T-helper 9 cell (primary cell): ENCODE data around the gene TMEM143.
"Not testable (repeated sequence)": the region's sequence is repeated elsewhere in the genome, so short reads cannot be mapped to it uniquely, and the experiment has no call there.

Experiments
- DNase-seq: peaks from one replicate; pipeline ENCODE4 v3.0.0-alpha.2; 2020
- total RNA-seq, 2 donors: gene quantifications; one replicate each; lab custom pipeline; 2026; lab: John Stamatoyannopoulos, UW

TMEM143 gene
- total RNA-seq, result 3.1 to 6.4 reads per million in 2 donors

DNA sequence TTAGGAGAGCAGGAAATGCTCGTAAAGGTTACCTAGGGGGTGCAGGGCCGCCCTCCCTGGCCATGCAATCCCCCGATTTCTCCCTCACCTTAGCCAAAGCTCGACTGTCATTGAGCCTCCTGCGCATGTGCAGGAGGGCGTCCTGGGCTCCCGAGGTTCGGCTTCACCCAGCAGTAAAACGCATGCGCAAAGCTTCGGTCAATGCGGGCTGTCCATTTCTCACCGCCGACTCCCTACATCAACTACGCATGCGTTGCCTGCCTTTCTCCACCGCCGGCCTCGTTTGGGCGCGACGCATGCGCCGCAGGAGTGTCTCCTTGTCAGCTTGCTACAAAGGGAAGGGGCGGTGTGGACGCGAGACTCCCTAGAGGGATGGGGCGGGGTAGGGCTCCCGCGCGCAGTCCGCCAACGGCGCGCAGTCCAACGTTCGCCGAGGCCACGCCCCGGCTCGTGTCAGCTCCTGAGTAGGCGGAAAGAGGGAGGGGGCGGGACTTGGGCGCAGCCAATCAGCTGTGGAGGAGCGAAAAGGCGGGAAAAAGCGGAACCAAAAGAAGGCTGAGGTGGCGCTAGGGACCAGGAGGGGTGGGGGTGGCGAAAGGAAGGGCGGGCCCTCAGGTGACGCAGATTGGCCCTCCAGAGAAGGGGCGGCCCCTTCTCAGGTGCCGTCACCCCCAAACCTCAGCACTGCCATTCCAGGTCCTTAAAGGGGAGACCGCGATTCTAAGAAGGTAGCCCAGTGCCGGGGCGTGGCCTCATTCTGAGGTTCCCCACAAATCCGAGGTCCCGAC, at the start of gene TMEM143, which contains the start of gene SYNGR4:
Gene TMEM143, minus strand, starts transcription at position 131 of the 788 bp plus-strand sequence. Its CDS starts 20 bp downstream, at position 111.
Gene SYNGR4, plus strand, starts transcription at position 558 of the 788 bp plus-strand sequence. CDS start 1,476 bp downstream, outside the sequence.
- DNase-seq, result peak; percentile 94

DNA sequence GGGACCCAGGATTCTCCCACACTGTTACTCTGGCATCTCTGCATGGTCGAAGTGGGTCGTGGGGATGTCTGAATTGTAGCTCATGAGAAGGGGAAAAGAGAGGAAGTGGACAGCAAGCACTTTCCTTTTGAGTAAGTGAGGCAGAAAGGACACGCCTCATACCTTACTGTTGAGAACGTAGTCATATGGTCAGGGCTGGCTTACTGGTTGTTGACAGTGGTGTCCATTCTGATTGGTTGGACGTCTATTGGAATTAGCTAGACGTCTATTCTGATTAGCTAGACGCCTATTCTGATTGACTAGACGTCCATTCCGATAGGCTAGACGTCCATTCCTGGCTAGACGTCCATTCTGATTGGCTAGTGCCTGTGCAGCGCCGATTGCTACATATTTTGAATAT, 42.1 kb upstream of the TMEM143 start:
- no peak for DNase-seq

DNA sequence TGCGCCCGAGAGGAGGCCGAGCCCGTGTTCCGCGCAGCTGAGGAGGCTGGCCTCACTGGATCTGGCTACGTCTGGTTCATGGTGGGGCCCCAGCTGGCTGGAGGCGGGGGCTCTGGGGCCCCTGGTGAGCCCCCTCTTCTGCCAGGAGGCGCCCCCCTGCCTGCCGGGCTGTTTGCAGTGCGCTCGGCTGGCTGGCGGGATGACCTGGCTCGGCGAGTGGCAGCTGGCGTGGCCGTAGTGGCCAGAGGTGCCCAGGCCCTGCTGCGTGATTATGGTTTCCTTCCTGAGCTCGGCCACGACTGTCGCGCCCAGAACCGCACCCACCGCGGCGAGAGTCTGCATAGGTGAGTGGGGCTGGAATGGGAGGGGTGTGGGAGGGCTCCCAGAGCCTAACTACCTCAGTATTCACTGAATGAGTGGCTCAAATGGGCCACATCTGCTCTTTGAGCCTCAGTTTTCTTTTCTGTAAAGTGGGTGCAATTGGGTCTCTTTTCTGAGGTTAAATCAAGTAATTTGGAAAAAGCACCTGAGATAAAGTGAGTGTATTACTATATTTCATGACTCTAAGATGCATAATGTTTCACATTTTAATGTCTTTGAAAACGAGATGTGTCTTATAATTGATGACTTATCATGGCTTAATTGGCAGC, 41.4 kb upstream of the TMEM143 start:
- DNase-seq, result no peak

DNA sequence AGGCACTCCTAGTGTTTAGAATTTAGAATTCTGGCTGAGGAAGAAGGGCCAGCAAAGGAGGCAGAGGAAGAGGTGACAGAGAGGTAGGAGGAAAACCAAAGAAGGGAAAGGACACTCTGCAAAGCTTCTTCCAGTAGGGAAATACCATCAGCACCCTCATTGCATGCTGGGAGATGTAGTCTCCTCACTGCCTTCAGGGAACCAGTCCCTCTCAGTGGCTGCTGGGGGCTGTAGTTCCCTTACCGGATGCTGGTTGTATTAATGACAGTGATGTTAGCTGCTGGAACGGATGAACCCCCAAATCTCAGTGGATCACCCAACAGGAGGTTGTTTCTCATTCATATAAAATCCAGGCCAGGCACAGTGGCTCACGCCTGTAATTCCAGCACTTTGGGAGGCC, 39.9 kb upstream of the TMEM143 start:
- DNase-seq, result no peak

DNA sequence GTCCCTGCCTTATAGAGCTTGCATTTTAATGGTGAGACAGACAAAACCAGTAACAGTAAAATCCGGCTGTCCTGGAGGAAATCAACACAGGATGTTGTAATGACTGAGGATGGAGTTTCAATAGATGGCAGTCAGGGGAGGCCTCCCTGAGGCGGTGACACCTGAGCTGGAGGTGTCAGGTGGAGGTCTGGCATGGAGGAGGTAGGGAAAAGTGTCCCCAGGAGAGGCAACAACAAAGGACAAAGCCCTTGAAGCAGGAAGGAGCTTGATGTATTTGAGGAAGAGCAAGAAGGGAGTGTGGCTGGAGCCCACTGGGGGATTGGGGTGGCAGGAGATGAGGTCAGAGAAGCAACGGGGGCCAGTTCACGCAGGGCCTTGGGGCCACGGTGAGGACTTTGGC, 37.5 kb upstream of the TMEM143 start:
- no peak for DNase-seq

DNA sequence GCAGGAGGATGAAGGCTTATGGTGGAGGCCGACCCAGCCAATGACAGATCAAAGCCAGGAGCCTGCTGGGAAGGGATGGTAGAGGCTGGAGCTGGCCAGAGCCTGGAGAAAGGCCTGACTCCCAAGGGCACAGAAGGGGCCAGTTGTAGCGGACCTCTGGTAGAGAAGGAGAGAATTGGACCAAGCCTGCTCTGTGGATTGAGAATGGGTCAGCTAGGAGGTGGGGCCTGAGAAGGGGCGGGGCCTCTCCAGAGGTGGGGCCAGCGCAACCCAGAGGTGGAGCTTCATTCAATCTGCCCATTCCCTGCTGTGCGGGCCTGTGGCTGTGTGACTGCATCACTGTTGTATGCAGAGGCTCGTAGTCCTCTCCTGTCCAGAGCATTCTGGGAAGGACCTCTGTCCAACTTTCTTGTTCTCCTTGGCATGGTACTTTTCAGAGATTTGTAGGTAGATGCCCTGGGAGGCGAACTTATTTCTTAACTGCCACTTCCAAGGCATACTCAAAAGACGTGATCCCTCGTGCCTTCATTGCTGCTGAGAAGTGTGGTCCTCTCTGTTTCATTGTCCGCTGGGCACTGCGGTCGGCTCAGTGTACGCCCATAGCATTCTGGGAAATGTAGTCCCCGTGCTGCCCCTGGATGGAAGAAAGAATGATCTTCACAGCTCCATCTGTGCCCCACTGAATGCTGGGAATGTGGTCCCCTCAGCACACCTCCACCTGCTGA, 36.4 kb upstream of the TMEM143 start:
- DNase-seq, result no peak

DNA sequence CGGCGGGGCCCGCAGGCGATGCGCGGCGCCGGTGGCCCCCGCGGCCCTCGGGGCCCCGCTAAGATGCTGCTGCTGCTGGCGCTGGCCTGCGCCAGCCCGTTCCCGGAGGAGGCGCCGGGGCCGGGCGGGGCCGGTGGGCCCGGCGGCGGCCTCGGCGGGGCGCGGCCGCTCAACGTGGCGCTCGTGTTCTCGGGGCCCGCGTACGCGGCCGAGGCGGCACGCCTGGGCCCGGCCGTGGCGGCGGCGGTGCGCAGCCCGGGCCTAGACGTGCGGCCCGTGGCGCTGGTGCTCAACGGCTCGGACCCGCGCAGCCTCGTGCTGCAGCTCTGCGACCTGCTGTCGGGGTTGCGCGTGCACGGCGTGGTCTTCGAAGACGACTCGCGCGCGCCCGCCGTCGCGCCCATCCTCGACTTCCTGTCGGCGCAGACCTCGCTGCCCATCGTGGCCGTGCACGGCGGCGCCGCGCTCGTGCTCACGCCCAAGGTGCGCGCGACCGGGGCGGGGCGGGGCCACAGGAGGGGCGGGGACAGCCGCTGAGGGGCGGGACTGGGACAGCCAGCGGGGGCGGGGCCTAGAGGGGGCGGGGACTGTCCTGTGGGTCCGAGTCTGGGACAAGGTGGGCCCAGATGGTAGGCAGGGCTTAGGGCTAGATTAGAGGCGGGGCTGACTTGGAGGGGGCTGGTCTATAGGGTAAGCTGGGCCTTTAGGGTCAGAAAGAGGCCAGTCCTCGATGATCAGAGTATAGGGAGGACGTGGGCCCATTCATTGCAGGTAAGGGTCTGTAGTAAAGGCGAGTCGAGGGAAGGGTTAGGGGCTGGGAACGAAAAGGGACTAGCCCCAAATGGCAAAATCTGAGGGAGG, 34.9 kb upstream of the TMEM143 start:
- DNase-seq, result peak; percentile 81

DNA sequence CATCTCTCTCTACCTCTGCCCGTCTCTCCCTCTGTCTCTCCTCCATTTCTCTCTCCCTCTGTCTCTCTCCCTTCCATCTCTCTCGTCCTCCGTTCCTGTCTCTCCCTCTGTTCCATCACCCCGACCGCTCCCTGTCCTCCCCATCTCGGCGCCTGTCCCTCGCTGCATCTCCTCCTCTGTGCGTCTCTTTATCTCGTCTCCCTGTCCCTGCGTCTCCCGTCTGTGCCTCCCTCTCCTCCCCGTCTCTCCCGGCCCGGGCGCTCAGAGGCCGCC, 34.3 kb upstream of the TMEM143 start:
- DNase-seq, result no peak

DNA sequence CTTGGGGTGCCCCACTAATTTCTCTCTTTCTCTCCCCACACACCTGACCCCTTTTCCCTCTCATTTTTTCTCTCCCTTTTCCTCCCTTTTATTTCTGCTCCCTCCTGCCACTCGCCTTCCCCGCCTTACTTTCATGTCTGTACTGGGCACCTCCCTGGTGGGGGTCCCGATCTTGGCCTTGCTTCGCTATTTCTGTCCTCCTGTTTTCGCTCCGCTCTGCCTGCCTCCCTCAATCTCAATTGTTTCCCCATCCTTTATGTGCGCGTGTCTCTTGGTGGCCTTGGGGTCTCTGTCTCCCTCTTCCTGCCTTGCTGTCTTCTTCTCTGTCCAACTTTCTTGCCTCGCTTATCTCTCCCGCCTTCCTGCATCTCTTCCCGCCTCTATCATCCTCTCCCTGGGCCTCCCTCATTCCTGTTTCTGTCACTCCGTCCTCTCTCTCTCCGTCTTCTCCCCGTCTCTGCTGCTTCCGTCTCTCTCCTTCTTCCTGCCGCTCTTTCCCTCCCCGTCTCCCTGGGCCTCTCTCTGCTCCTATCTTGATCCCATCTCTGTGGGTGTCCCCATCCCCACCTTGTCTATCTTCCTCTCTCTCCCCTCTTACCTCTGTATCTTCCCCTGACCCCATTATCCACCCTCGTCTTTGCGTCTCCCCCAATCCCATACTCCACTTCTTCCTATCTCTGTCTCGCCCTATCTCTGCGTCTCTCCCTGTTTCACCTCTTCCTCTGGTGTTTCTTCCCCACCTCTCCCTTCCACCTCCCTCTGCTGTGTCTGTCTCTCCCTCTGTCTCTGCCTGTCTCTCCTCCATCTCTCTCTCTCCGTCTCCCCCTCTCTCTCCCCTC, 33.7 kb upstream of the TMEM143 start:
- DNase-seq, result no peak

DNA sequence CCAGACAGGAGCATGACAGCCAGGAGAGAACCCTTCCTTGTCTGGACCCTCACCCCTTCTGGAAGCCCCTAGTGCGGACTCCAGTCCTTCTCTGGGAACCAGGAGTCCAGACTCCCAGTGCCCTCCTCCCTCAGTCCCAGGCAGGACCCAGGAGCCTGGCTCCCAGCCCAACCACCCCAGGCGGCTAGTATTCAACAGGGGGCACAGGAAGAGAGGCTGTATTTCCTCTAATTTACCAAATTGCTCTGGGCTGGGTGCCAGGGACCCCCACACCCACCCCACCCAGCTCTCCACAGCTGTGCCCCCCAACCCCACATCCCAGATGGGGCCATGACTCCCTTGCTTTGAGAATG, 33.1 kb upstream of the TMEM143 start:
- DNase-seq, result no peak

DNA sequence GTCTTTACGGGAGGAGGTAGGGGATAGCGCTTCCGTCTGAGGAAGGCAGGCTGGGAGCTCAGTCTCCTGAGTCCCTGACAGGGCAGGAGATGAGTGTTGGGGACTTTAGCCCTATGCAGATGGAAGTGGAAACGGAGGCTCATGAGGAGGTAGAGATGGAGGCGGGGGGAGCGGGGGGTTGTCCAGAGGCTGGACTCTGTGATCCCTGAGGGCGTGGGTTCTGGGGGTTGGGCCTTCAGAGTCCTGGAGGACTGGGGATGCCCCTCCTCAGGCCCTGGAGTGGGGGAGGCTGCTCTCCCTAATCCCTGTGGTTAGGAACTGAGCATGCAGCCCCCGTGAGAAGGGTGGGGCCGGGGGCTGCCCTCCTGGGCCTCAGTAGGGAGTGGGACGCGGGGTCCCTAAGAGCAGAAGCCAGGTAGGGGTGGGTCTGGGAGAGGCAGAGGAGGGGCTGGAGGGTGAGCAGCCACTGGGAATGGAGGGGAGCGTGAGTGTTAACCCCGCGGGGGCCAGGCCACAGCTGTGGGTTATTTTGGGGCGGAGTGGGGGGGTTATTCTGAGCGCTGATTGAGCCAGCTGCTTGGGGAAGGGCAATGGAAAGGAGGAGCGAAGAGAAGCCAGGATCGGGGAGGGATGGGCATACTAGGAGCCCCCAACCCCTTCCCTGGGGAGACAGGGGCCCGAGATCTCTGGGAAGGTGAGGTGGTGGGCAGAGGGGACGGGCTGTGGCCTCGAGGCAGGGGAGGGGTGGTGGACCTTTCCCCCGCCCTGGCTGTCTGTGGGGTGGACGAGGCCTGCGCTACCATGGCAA, 32.5 kb upstream of the TMEM143 start:
- no peak for DNase-seq

DNA sequence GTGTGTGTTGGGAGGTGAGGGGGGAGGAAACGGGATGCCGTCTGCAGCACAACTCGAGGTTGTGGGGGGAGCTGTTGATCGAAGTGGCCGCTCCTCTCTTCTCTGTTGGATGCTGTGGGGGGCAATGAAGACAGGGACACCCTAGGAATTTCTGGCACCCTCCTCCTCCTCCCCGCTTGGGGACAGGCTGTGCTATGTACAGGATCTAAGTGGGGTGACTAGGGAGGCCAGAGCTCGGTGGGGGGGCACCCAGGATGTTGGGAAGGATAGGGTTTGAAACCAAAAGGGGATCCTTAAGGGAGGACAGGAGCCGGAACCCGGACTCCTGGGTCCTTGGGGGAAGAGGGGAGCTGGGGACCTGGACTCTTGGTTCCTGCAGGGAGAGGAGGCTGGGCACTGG, 31.8 kb upstream of the TMEM143 start:
- no peak for DNase-seq

DNA sequence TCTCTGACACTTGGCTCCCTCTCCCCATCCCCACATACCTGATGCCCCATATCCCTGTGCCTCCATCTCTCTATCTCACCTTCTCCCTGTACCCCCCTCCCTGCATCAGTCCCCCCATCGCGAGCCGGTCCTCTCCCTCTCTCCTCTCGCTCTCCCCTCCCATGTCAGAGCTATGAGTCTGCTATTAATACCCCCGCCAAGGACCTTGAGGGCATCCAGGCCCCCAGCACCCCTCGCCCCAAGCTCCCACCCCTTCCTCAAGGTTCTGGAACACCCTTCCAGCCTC, 31.4 kb upstream of the TMEM143 start:
- DNase-seq, result no peak

DNA sequence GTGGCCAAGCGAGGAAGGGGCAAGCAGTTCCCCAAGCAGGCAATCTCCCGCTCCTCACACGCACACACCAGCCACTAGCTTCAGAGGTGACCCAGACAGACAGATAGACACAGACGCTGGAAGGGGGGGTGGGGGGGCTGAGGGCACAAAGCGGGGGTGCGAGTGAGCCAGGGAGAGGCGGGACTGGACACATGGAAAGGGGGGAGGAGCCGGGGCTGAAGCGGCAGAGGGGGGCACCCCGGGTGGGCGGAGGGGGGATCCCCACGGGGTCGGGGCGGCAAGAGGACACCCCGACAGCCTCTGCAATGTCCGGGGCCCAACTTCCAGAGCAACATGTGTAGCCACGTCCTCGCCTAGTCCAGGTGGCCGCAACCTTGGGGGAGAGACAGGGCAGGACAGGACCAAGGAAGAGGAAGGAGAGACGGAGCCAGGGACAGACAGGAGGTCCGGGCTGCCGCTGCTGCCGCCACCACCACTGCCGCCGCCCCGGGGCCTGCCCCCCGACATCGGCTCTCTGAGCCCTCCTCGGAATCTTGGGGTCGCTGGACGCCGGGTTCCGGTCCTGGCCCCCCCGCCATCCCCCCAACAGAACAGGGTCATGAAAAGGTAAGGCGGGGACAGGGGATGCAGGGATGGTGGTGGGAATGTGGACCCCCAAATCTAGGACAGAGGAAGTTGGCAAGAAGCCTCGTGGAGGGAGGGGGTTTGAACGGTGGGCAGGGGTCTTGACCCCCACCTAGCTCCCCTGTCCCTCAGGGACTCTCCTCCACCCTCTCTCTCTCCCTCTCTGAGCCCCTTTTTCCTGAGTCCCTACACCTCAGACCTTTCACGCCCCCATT, 30.8 kb upstream of the TMEM143 start:
- no peak for DNase-seq

DNA sequence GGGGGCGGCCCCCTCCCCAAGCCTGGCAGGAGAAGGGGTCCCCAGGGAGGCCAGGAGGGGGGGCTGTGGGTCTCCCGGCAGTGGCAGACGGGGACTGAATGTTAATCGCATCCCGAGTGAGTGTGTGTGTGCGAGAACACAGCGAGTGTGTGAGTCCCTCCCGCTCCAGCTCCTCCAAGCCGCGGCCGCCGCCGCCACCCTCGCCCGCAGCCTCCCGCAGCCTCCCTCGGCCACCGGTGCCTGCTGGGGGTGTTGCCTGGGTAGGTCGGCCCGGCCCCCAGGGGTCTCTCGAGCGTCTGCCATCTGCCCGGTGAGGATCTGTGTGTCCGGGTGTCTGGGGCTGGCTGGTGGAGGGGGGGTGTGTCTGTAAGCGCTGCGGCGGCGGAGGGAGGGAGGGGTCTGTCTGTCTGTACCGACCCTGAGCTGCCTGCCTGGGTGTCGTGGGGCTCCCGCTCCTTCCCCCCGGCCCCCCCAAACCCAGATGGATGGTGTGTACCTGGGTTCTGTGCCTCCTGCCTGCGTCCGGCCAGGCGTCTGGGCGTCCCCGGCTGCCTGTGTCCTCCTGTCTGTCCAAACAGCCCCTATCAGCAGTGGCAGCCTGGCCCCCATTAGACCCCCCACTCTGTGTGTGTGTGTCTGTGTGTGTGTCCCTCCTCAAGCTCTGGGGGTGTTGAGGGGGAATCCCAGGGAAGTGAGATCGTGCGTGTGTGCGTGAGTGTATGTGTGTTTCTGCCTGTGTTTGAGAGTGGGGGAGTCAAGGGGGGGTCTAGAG, 30.0 kb upstream of the TMEM143 start, which contains the start of gene GRIN2D:
Gene GRIN2D, plus strand, starts transcription at position 110 of the 772 bp plus-strand sequence. CDS start 4,725 bp downstream, outside the sequence.
- peak; percentile 29 for DNase-seq

DNA sequence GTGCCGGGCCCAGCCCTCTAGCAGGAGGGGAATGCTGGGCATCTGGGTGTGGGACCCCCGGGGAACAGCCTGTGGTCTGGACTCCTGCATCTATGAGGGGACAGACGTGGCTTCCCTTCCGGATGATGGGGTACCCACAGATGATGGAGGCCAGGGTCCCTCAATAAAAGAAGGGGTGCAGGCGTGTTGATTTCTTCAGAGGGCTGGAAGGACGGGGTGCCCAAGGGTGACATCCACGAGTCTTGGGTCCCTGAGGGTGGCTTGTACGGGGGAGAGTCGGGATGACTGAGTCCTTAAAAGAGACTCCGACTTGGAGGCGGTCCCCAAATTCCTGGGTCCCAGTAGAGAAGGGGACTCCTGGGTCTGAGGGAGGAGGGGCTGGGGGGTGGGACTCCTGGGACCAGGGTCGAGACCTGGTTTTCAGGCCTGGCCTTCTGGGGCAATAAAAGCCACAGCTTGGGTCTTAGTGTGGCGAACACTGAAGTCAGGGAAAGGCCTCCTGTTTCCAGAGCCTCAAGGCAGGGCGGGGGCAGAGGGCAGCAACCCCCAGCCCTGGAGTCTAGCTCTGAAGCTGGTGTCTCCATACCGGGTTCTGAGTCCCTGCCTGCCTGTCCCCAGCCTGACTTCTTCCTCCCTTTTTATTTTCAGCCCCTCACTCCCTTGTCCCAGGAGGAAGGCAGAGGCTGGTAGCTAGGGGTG, 29.3 kb upstream of the TMEM143 start:
- DNase-seq, result no peak

DNA sequence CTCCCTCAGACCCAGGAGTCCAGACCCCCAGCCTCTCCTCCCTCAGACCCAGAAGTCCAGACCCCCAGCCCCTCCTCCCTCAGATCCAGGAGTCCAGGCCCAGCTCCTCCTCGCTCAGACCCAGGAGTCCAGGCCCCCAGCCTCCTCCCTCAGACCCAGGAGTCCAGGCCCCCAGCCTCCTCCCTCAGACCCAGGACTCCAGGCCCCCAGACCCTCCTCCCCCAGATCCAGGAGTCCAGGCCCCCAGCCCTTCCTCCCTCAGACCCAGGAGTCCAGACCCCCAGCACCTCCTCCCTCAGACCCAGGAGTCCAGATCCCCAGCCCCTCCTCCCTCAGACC, 28.2 kb upstream of the TMEM143 start:
- not testable (repeated sequence) for DNase-seq

DNA sequence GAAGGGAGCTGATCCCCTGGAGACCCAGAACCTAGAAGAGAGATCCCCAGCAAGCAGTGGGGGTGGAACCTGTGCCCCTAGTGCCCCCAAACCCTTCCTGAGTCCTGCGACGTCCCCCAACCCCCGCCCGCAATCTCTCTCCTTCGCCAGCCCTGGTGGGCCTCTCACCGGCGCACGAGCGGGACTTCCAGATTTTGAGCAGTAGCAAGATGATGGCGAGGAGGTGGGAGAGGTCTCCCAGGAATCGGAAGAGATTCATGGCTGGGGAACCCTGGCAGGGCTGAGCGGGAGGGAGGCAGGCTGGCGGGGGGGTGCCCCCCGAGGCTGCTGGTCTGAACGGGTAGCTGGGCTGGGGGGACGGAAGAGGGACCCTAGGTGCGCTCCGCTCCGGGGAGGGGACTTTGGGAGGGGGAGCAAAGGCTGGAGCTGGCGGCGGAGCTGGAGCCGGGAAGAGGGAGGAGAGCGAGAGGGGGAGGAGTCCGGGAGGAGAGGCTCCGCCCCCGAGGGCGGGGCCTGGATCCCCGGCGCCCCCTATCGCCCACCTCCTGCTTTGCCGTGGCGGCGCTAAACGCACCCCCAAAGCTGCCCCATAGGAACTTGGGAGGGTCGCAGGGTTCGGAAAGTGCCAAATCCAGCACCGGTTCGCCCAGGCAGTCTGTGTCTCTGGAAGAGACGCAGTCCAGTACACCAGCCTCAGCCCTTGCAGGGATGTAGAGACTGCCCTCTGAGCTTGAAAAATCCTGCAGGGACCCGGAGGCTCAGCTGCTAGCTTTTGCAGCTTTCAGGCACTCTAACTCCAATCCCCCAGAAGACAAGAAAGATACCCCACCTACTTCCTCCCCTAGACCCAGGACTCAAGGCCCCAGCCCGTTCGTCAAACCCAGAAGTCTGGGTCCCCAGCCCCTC, 27.6 kb upstream of the TMEM143 start, which contains the start of gene KDELR1:
Gene KDELR1, minus strand, starts transcription at position 452 of the 906 bp plus-strand sequence. Its CDS starts 193 bp downstream, at position 259.
- peak; percentile 76 for DNase-seq
